Heart left ventricle (tissue), 16 donors: Measurements from ENCODE around the gene EXOSC5. TPM values are rescaled to one million over a fixed set of nuclear protein-coding genes. Genes with fewer than 3 reads are reported as not detected.
A peak's percentile ranks its signal among the peaks of the same experiment; 100 is the strongest.

Experiments
- ATAC-seq, 4 donors: fragments of 200-7000 bp; cut with Tn5 transposase; one replicate each; pipeline ENCODE4 v1.9.1; 2020 to 2022; ENCODE audit warnings: moderate library complexity in 4 of 4, mild to moderate bottlenecking in 3 of 4, moderate number of reproducible peaks in 1 of 4
- DNase-seq, 5 donors: peaks; one replicate each; pipeline ENCODE4 v3.0.0-alpha.2; 2020
- H3K27ac ChIP-seq, 12 donors: fragments of 200-600 bp; sonication (generic) in 4 of 12; one replicate each; pipeline versions ENCODE4 v1.5.0 to v1.8.0; 2016 to 2022; ENCODE audit warnings: mild to moderate bottlenecking in 2 of 12
- H3K27me3 ChIP-seq, 9 donors: fragments of 200-600 bp; sonication (generic) in 2 of 9; one replicate each; pipeline versions ENCODE4 v1.5.1 to v1.8.0; 2016 to 2022; ENCODE audit warnings: mild to moderate bottlenecking in 3 of 9
- H3K36me3 ChIP-seq, 9 donors: fragments of 200-600 bp; sonication (generic) in 2 of 9; one replicate each; pipeline versions ENCODE4 v1.5.0 to v1.8.0; 2018 to 2022; ENCODE audit warnings: mild to moderate bottlenecking in 2 of 9
- H3K4me1 ChIP-seq, 12 donors: fragments of 200-600 bp; sonication (generic) in 4 of 12; one replicate each; pipeline versions ENCODE4 v1.5.0 to v1.8.0; 2016 to 2022; ENCODE audit warnings: mild to moderate bottlenecking in 3 of 12
- H3K4me3 ChIP-seq, 12 donors: fragments of 200-600 bp; sonication (generic) in 4 of 12; one replicate each; pipeline versions ENCODE4 v1.5.0 to v1.8.0; 2017 to 2022; ENCODE audit warnings: mild to moderate bottlenecking in 9 of 12, moderate library complexity in 4 of 12
- H3K9me3 ChIP-seq, 12 donors: fragments of 200-600 bp; sonication (generic) in 4 of 12; one replicate each; pipeline versions ENCODE4 v1.5.0 to v1.8.0; 2016 to 2022; ENCODE audit warnings: mild to moderate bottlenecking in 1 of 12
- CTCF ChIP-seq, 12 donors: fragments of 200-600 bp; sonication (generic) in 4 of 12; IDR thresholded peaks; one replicate each; pipeline versions ENCODE4 v1.5.0 to v1.8.0; 2018 to 2022; ENCODE audit warnings: antibody characterized with exemption in 12 of 12, mild to moderate bottlenecking in 5 of 12
- POLR2A ChIP-seq, 2 donors: fragments of 450-650 bp; IDR thresholded peaks; one replicate each; pipeline ENCODE4 v1.6.1; 2017; ENCODE audit warnings: antibody characterized with exemption in 2 of 2, mild to moderate bottlenecking in 2 of 2, moderate library complexity in 2 of 2
- WGBS, 4 donors: extraction: QIAGEN DNeasy Blood & Tissue Kit in 2 of 4; methylation state at CpG; one replicate each; pipeline versions ENCODE4 v1.1.5 to v1.1.7; 2013 to 2018; 5-methylcytosine and 5-hydroxymethylcytosine counted together
- intact Hi-C, 10 donors: fragments of 100-400 bp; cut with DNase I; formaldehyde crosslinking; loops; one replicate each; pipeline versions ENCODE4 v1.11.1 to v1.14.2; 2022
- polyA plus RNA-seq, 2 donors: library from polyadenylated mRNA; stranded (reverse); fragments of 200-250 nt; gene quantifications; one replicate each; pipeline ENCODE4 v1.2.3, GENCODE V29; 2013
- total RNA-seq, 9 donors: library from RNA; depleted of rRNA in 2 of 9; stranded (reverse); fragments of >200 nt in 2 of 9; fragmentation: NEBNext Ultra II Directional in 3 of 9; extraction: Animal tissue kit (Norgen Biotek cat#: 25700) in 3 of 9; gene quantifications; one replicate each; pipeline versions ENCODE4 v1.1.0 to v1.2.4, GENCODE V29; 2016 to 2023
- donor health status: ischemic (EF 13 %, LVEDD 7.1; RV severe dilation, severe dysfunction).
- donor health status: healthy with polysubstance abuse.
- donor health status: DM: no; HTN: yes; CAD: no.
- donor health status: DM: no; HTN: no; CAD: no.
- donor health status: ischemic (EF 25% LVEDD 6.9; RV normal size, moderate dysfunction).
- donor health status: ischemic (EF 25% LVEDD 5.7; RV mildly dilated, moderate dysfunction).
- donor health status: healthy.
- donor health status: DM: yes; HTN: yes; CAD: no.
- donor health status: ischemic (EF 35%, LVEDD 5.7; RV mildly dilated, moderate dysfunction).
- donor health status: nonischemic (EF 11% LVEDD 7.7; RV severe dilation, severe dysfunction).
- donor health status: DM: yes; HTN: yes; CAD: no.
- donor health status: PGD.
- donor health status: ischemic (EF 29% LVEDD 5.4; RV normal size, mild dysfunction).
- donor health status: nonischemic (EF 23%, LVEDD 6.1; RV moderate dilation, normal function).

The EXOSC5 gene
- total and polyA plus RNA-seq, 11 donors = 9.6 to 40.4 (median 13.7) TPM

- H3K27me3 ChIP-seq = no peaks in the 10 kb centered on the region
- ATAC-seq = no peak
- peaks cover 0 to 66% (median 45%) of the 10 kb centered on the region in 9 donors for H3K36me3 ChIP-seq
- intact Hi-C loops = loop anchor here in 2 of 10 donors (5.0 to 10.0 kb wide), 2 partner anchors 102 to 110 kb away; partner anchors contain the start of gene CCDC97 (in 1 of the 2)
- peak overlapping the region in 1 of 12 donors; percentile 20 for H3K4me3 ChIP-seq
- no peaks in the 10 kb centered on the region for H3K9me3 ChIP-seq
- WGBS, 4 donors = 79 to 82% (median 80%) methylated on average over 16 to 21 of the region's 21 CpGs
- peak overlapping the region in 3 of 12 donors; percentile 10 to 29 (median 25) for H3K27ac ChIP-seq
- peak in 1 of 5 donors; percentile 46 for DNase-seq
- TF ChIP-seq POLR2A (IDR thresholded peaks at IDR 0.05) (no peak), CTCF (IDR thresholded peaks at IDR 0.05) (no peak)
- peaks cover 7 to 84% (median 49%) of the 10 kb centered on the region in 12 donors for H3K4me1 ChIP-seq
These were observed 27.4 kb upstream of the EXOSC5 start for GRCh38 chr19:41424335-41425173.

GRCh38 chr19:41422955-41423354, 25.8 kb upstream of the EXOSC5 start:
- Histone ChIP-seq H3K9me3 (no peaks in the 10 kb centered on the region), H3K27ac (peak overlapping the region in 1 of 12 donors; percentile 28), H3K4me1 (peaks cover under 1 to 76% (median 39%) of the 10 kb centered on the region in 12 donors), H3K4me3 (no peak overlapping the region), H3K36me3 (peaks cover 0 to 82% (median 58%) of the 10 kb centered on the region in 9 donors), H3K27me3 (no peaks in the 10 kb centered on the region)
- ATAC-seq (no peak), DNase-seq (no peak)
- intact Hi-C loops = loop anchor here in 1 of 10 donors (10.0 kb wide), 1 partner anchor 108 kb away; the partner anchor contains the start of gene CCDC97
- TF ChIP-seq CTCF (IDR thresholded peaks at IDR 0.05) = no peak
- no peak for TF ChIP-seq POLR2A (IDR thresholded peaks at IDR 0.05)
- WGBS, 4 donors = 85 to 88% (median 85%) methylated on average over 9 to 12 of the region's 12 CpGs

- no peaks in the 10 kb centered on the region for H3K9me3 ChIP-seq
- H3K27ac ChIP-seq = peak overlapping the region in 4 of 12 donors; percentile 14 to 90 (median 28)
- H3K27me3 ChIP-seq = no peaks in the 10 kb centered on the region
- no peak overlapping the region for H3K4me3 ChIP-seq
- TF ChIP-seq POLR2A (IDR thresholded peaks at IDR 0.05) = no peak
- no peak for TF ChIP-seq CTCF (IDR thresholded peaks at IDR 0.05)
- H3K36me3 ChIP-seq = peaks cover 0 to 87% (median 62%) of the 10 kb centered on the region in 9 donors
- intact Hi-C loops = loop anchor here in 1 of 10 donors (10.0 kb wide), 1 partner anchor 108 kb away; the partner anchor contains the start of gene CCDC97
- ATAC-seq (peak in 1 of 4 donors; percentile 12), DNase-seq (peak in 1 of 5 donors; percentile 57)
- H3K4me1 ChIP-seq = peaks cover 0 to 71% (median 36%) of the 10 kb centered on the region in 12 donors
- 58 to 75% (median 63%) methylated on average over 18 of the region's 18 CpGs for WGBS, 4 donors
These were observed 25.3 kb upstream of the EXOSC5 start for GRCh38 chr19:41422456-41422855.

- DNase-seq (no peak), ATAC-seq (no peak)
- TF ChIP-seq POLR2A (IDR thresholded peaks at IDR 0.05) (no peak), CTCF (IDR thresholded peaks at IDR 0.05) (no peak)
- Histone ChIP-seq H3K9me3 (no peaks in the 10 kb centered on the region), H3K27me3 (no peaks in the 10 kb centered on the region), H3K36me3 (peaks cover 0 to 92% (median 67%) of the 10 kb centered on the region in 9 donors), H3K27ac (peak overlapping the region in 5 of 12 donors; percentile 4 to 90 (median 23)), H3K4me3 (no peak overlapping the region), H3K4me1 (peaks cover 0 to 66% (median 34%) of the 10 kb centered on the region in 12 donors)
- intact Hi-C loops = loop anchor here in 1 of 10 donors (10.0 kb wide), 1 partner anchor 107 kb away; the partner anchor contains the start of gene CCDC97
- 86 to 93% (median 90%) methylated on average over 14 to 20 of the region's 20 CpGs for WGBS, 4 donors
These were observed 24.8 kb upstream of the EXOSC5 start for GRCh38 chr19:41421973-41422372.
